Embryonic facial prominence (tissue), 1 donor: Measurements from ENCODE around the gene UTP15.

Experiments
- DNase-seq: peaks from one replicate; pipeline ENCODE4 v3.0.0-alpha.2; 2016; ENCODE audit errors: extremely low spot score

Gene UTP15

GRCh38 chr5:73565139-73565968 is at the start of gene UTP15, which contains the start of gene ANKRA2:
UTP15 (plus strand) TSS chr5:73565743; CDS start chr5:73567345, 1,602 bp downstream.
ANKRA2 (minus strand) TSS chr5:73565639; CDS start chr5:73562881, 2,758 bp downstream.
- peak; percentile 96 for DNase-seq

DNA sequence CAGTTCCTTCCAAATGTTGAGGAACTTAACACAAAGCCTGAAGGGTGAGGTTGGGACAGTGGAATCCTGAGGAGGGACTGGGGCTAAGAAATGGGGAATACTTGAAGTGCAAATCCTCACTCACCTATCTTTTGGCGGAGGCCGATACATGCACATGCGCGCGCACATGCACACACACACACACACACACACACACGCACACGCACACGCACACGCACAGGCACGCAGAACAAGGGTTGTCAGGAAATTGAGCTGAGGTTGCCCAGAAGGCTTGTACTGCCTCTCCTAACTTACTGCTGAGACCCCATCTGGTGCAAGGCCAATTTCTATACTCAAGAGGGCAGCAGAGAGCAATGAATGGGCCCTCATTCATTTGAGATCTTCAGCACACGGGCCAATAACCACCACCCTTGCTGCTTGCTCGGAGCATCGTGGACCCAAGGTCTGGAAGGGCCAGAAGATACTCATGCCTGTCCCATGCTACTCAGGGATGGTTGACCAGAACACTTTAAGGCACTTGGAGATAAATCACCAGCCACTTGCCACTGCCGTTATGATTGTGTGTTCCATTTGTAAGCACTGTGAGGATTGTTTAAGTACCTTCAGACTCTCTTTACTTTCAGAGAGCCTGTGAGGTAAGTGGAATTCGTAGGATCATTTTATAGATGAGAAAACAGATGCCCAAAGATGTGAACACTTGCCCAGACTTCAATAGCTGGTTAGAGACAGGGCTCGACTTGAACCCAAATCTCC is 45.8 kb upstream of the UTP15 start:
- DNase-seq = peak; percentile 47

DNA sequence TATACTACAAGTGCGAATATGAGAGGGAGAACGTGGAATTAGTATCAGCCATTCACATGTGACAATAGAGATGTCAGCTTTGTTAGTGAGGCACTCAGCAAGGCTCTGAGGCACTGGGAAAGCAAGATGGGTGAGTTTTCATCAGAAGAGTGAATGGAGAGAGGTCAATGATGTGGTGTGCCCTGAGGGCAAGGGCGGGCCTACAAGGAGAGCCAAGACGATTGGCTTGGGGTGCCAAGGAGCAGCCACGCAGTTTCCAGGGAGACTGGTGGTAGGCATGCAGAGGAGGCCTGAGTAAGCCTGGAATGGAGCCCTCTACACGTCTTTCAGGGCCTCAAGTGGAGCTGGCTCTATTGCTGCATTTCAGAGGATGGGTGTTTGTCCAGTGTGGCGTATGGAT is 42.6 kb upstream of the UTP15 start:
- DNase-seq = no peak

GRCh38 chr5:73523861-73524260 is 41.7 kb upstream of the UTP15 start:
- DNase-seq = no peak

DNA sequence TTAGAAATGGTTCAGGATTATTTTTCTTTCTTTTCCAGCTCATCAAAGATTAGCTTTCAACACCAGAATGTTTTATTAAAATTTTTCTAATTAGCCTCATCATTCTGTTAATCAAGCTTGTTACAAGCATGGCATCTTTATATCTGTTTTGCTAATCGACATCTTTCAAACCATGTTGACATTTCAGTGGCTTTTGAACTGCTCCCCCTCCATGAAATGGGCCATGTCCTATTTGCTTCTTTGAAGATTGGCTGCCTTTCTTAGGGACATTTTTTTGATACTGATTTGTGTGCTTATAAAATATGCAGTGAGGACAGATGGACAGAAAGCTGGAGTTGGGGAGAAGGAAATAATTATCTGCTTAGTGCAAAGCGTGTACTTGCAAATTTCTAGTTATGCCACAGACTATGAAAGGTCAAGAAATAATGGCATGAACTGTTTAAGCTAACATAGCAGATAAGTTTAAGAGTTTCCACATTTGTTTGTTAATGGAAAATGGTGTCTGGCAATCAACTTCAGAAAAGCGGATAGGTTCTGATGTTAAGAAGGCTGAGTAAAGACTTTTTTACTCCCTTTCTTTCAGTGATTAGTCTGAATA is 39.8 kb upstream of the UTP15 start:
- no peak for DNase-seq

GRCh38 chr5:73528248-73528647 is 37.3 kb upstream of the UTP15 start:
- DNase-seq = no peak

DNA sequence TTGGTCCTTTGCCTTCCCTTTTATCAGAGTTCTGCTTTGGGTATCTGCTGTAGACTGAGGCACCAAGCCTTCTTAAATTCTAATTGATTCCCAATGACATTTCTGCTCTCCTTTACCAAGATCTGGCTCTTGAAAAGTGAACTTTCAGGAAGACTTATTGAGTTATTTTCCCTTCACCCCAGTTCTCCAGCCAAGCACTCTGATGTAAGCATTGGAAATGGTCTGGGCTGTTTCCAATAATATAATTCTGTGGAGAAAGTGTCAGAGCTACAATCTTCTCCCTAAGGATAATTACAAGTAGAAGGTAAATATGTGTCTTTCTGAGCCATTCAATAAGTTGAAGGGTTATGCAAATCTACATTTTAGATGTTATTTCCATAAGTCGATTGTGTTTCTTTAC is 36.5 kb upstream of the UTP15 start:
- no peak for DNase-seq

GRCh38 chr5:73531356-73531755 is 34.2 kb upstream of the UTP15 start:
- DNase-seq = no peak

- no peak for DNase-seq
These were observed 33.3 kb upstream of the UTP15 start for GRCh38 chr5:73532195-73532594.

- DNase-seq = no peak
These were observed 31.4 kb upstream of the UTP15 start for GRCh38 chr5:73534011-73534644.

- DNase-seq = no peak
These were observed 30.6 kb upstream of the UTP15 start for GRCh38 chr5:73534971-73535370.

GRCh38 chr5:73539730-73540129 is 25.8 kb upstream of the UTP15 start:
- DNase-seq = no peak

- DNase-seq = no peak
These were observed 25.4 kb upstream of the UTP15 start for GRCh38 chr5:73540192-73540591.

- no peak for DNase-seq
These were observed 23.5 kb upstream of the UTP15 start for GRCh38 chr5:73542020-73542419.

- DNase-seq = no peak
These were observed 20.8 kb upstream of the UTP15 start for GRCh38 chr5:73544429-73545402.

GRCh38 chr5:73545403-73545779 is 20.2 kb upstream of the UTP15 start:
- DNase-seq = no peak

DNA sequence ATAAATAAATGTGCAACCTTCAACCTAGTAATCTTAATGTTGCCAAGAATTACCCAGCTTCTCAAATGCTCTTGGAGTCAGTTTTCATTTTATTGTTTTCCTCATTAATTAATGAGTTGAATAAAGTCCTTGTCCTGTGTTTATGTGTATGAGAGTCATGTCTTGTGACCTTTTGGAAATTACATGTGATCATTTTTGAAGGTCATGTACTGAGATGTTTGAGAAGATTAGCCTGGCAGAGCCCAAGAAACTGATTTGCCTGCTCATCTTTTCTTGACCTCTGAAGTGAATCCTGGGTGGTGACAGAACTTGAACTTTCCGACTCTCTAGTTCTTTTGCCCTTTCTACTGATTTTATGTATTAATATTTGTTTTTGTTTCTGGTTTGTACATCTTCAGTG is 15.5 kb upstream of the UTP15 start:
- DNase-seq = no peak

DNA sequence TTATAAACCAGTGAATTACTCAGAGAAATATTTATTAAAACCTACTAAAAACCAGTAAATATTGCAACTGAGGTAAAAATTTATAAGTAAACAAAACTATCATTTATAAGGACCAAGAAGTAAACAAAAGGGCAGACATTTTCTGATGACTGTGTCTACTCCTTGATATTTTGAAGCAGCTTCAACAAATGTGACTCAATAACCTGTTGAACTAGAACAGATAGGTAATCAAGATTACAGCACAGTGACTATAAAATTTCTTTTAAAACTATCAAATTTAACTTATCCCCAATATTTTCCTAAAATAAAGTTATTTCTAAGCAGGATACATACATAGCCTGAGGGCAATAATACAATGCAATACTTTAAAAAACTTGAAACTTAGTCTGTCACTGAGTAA is 12.9 kb upstream of the UTP15 start:
- no peak for DNase-seq

DNA sequence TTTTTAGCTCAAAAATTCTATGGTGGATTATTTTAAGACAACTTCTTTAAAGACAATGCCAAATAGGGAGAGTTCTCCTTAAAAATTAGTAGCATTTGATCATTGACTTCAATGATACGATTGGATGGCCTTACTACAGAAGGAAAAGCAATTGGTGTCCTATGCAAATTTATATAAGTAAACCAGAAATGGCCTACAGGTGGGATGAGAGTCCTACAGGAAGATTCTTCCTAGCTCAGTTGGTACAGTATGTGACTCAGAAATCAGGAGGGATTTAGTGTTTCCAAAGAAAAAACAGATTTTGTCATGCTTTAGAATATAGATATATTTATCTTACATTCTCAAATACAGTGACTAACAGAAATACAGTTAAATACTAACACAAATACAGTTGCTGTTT is 6.6 kb upstream of the UTP15 start:
- no peak for DNase-seq

GRCh38 chr5:73564018-73564417 is 1.5 kb upstream of the UTP15 start:
- DNase-seq = no peak

DNA sequence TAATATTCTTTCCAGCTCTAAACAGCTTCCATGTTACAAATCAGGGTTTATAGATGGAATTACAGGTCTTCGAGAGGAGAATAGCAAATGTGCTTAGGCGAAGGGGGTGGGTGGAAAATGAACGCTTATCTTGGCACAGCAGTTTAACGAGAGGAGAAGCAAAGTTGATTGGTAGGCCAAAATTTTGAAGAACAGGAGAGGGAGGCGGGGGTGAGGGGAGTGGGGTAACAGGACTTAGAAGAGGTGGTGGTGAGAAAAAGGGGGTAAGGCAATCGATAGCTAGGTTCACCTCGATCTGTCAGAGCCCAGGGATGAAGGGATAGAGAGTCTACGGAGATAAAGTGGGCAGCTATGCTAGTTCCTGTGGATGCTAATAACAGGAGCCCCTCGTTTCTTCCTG is 868 bp upstream of the UTP15 start:
- DNase-seq = no peak
